Jurkat, Clone E6-1 (cell line): ENCODE measurements around the gene P4HB.

ENCODE experiments used
- DNase-seq: peaks from one replicate; pipeline ENCODE4 v3.0.0-alpha.2; 2011; ENCODE audit warnings: low read depth, low spot score
- H3K4me3 ChIP-seq: 2 replicates; pipeline ENCODE4 v1.5.1; 2011; ENCODE audit warnings: mild to moderate bottlenecking, low read length, control low read depth, moderate library complexity

P4HB gene

GRCh38 chr17:81898885-81899284 is 38.5 kb upstream of the P4HB start:
- H3K4me3 ChIP-seq = no peak overlapping the region
- no peak for DNase-seq

GRCh38 chr17:81898029-81898866 is 37.9 kb upstream of the P4HB start:
- no peak overlapping the region for H3K4me3 ChIP-seq
- DNase-seq = no peak

GRCh38 chr17:81895400-81895799 is 35.1 kb upstream of the P4HB start:
- H3K4me3 ChIP-seq = no peak overlapping the region
- DNase-seq = no peak

- no peak for DNase-seq
- H3K4me3 ChIP-seq = peak overlapping the region; percentile 91
Measured at GRCh38 chr17:81891303-81891552, 30.9 kb upstream of the P4HB start.

GRCh38 chr17:81890447-81891302 is 30.3 kb upstream of the P4HB start:
- no peak for DNase-seq
- H3K4me3 ChIP-seq = peak overlapping the region; percentile 91

- DNase-seq = no peak
- peak overlapping the region; percentile 91 for H3K4me3 ChIP-seq
Measured at GRCh38 chr17:81889602-81890001, 29.3 kb upstream of the P4HB start.

- 0 out of 2 replicates have a peak overlapping the region, but pooled peaks have one; percentile 91 for H3K4me3 ChIP-seq
- DNase-seq = no peak
Measured at GRCh38 chr17:81888988-81889595, 28.8 kb upstream of the P4HB start.

- no peak for DNase-seq
Measured at GRCh38 chr17:81888105-81888987, 28.0 kb upstream of the P4HB start.

GRCh38 chr17:81885869-81886548 is 25.7 kb upstream of the P4HB start:
- no peak for DNase-seq
- no peak overlapping the region for H3K4me3 ChIP-seq

More at GRCh38 chr17:81888105-81888987, 28.0 kb upstream of the P4HB start:
- H3K4me3 ChIP-seq = no peak overlapping the region

GRCh38 chr17:81885454-81885853 is 25.1 kb upstream of the P4HB start:
- no peak overlapping the region for H3K4me3 ChIP-seq
- no peak for DNase-seq

- DNase-seq = no peak
- H3K4me3 ChIP-seq = no peak overlapping the region
Measured at GRCh38 chr17:81884968-81885367, 24.6 kb upstream of the P4HB start.

- no peak overlapping the region for H3K4me3 ChIP-seq
- DNase-seq = no peak
Measured at GRCh38 chr17:81884520-81884919, 24.2 kb upstream of the P4HB start.

- no peak for DNase-seq
- no peak overlapping the region for H3K4me3 ChIP-seq
Measured at GRCh38 chr17:81879121-81879520, 18.8 kb upstream of the P4HB start.

- DNase-seq = no peak
- no peak overlapping the region for H3K4me3 ChIP-seq
Measured at GRCh38 chr17:81878294-81878693, 18.0 kb upstream of the P4HB start.

- no peak for DNase-seq
- H3K4me3 ChIP-seq = no peak overlapping the region
Measured at GRCh38 chr17:81877569-81877968, 17.2 kb upstream of the P4HB start.

GRCh38 chr17:81871387-81872230 is 11.3 kb upstream of the P4HB start:
- H3K4me3 ChIP-seq = peak overlapping the region; percentile 89
- peak; percentile 80 for DNase-seq

GRCh38 chr17:81870981-81871386 is 10.6 kb upstream of the P4HB start, which contains the start of gene ARHGDIA:
ARHGDIA (minus strand) TSS chr17:81871337; CDS start chr17:81869930, 1,407 bp downstream.
- H3K4me3 ChIP-seq = peak within 1 kb of the TSS; percentile 89
- DNase-seq = no peak
